Measurements from ENCODE around the gene USP3.
A peak's percentile ranks its signal among the peaks of the same experiment; 100 is the strongest.

USP3 gene

GRCh38 chr15:63604281-63604680, 99.9 kb downstream of the USP3 start:
- POLR2A ChIA-PET = interaction anchor here (0.6 kb wide), 1 partner anchor 485 kb away, joined by 4 read pairs; no protein-coding TSS in a partner anchor
- TF ChIP-seq CTCF (IDR thresholded peaks at IDR 0.05; ENCODE audit: control extremely low read depth, extremely low read depth, low read depth, missing control alignments) = no peak
- no peak for DNase-seq (ENCODE audit: extremely low spot score)
- CTCF ChIA-PET = interaction anchor here (0.8 to 9.7 kb wide), 7 partner anchors 7 to 464 kb away, joined by 3 to 86 read pairs (median 5); no protein-coding TSS in a partner anchor

GRCh38 chr15:63605036-63605435, 100.6 kb downstream of the USP3 start:
- ChIA-PET CTCF (interaction anchor here (1.0 to 9.7 kb wide), 10 partner anchors 9 to 464 kb away, joined by 3 to 86 read pairs (median 4); partner anchors contain the start of gene DAPK2), POLR2A (interaction anchor here (0.6 kb wide), 1 partner anchor 486 kb away, joined by 4 read pairs; no protein-coding TSS in a partner anchor)
- no peak for DNase-seq (ENCODE audit: extremely low spot score)
- no peak for TF ChIP-seq CTCF (IDR thresholded peaks at IDR 0.05; ENCODE audit: control extremely low read depth, extremely low read depth, low read depth, missing control alignments)

GRCh38 chr15:63605816-63606215, 101.4 kb downstream of the USP3 start:
- POLR2A ChIA-PET = no interaction called here
- CTCF ChIA-PET = interaction anchor here (0.9 to 9.7 kb wide), 8 partner anchors 9 to 463 kb away, joined by 3 to 86 read pairs (median 3); partner anchors contain the start of gene DAPK2
- peak; percentile 45 for DNase-seq (ENCODE audit: extremely low spot score)
- TF ChIP-seq CTCF (IDR thresholded peaks at IDR 0.05; ENCODE audit: control extremely low read depth, extremely low read depth, low read depth, missing control alignments) = no peak

GRCh38 chr15:63606308-63606707, 101.9 kb downstream of the USP3 start:
- POLR2A ChIA-PET = no interaction called here
- CTCF ChIA-PET = interaction anchor here (0.9 to 9.7 kb wide), 7 partner anchors 13 to 462 kb away, joined by 3 to 86 read pairs (median 3); partner anchors contain the start of gene DAPK2
- no peak for DNase-seq (ENCODE audit: extremely low spot score)
- no peak for TF ChIP-seq CTCF (IDR thresholded peaks at IDR 0.05; ENCODE audit: control extremely low read depth, extremely low read depth, low read depth, missing control alignments)

GRCh38 chr15:63608989-63609388, 104.6 kb downstream of the USP3 start:
- DNase-seq (ENCODE audit: extremely low spot score) = no peak
- ChIA-PET CTCF (interaction anchor here (1.0 to 9.7 kb wide), 25 partner anchors 8 to 544 kb away, joined by 3 to 86 read pairs (median 6); partner anchors contain the start of genes DAPK2 and FBXL22), POLR2A (no interaction called here)
- TF ChIP-seq CTCF (IDR thresholded peaks at IDR 0.05; ENCODE audit: control extremely low read depth, extremely low read depth, low read depth, missing control alignments) = no peak

- ChIA-PET CTCF (interaction anchor here (0.6 to 9.7 kb wide), 56 partner anchors 9 to 543 kb away, joined by 3 to 86 read pairs (median 4); partner anchors contain the start of genes CIAO2A, DAPK2 and FBXL22), POLR2A (interaction anchor here (0.6 kb wide), 1 partner anchor 112 kb away, joined by 4 read pairs; no protein-coding TSS in a partner anchor)
- TF ChIP-seq CTCF (IDR thresholded peaks at IDR 0.05; ENCODE audit: control extremely low read depth, extremely low read depth, low read depth, missing control alignments) = no peak
- DNase-seq (ENCODE audit: extremely low spot score) = no peak
Measured at GRCh38 chr15:63609448-63609847, 105.1 kb downstream of the USP3 start.
